Measurements from ENCODE around the gene ZBTB8B.

DNA sequence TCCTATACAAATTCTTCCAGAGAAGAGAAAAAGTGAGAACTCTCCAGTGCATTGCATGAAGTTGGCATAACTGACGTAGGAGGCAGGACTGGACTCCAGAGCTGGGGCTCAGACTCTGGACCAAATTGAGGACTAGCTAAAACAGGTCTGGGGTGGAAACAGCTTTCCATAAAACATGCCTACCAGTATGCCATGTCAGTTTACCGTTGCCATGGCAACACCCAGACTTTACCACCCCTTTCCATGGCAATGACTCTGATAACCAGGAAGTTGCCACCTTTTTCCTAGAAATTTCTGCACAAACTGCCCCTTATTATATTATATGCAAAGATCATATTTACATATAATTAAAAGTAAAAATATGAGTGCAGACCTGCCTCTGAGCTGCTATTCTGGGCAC is 8.9 kb upstream of the ZBTB8B start:
- TF ChIP-seq, protein P1, sequence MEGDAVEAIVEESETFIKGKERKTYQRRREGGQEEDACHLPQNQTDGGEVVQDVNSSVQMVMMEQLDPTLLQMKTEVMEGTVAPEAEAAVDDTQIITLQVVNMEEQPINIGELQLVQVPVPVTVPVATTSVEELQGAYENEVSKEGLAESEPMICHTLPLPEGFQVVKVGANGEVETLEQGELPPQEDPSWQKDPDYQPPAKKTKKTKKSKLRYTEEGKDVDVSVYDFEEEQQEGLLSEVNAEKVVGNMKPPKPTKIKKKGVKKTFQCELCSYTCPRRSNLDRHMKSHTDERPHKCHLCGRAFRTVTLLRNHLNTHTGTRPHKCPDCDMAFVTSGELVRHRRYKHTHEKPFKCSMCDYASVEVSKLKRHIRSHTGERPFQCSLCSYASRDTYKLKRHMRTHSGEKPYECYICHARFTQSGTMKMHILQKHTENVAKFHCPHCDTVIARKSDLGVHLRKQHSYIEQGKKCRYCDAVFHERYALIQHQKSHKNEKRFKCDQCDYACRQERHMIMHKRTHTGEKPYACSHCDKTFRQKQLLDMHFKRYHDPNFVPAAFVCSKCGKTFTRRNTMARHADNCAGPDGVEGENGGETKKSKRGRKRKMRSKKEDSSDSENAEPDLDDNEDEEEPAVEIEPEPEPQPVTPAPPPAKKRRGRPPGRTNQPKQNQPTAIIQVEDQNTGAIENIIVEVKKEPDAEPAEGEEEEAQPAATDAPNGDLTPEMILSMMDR (IDR thresholded peaks at IDR 0.05), result no peak
- TF ChIP-seq POLR2A (IDR thresholded peaks at IDR 0.05), result no peak
